RWPE2 (cell line): Measurements from ENCODE around the gene TAMALIN.
A peak's percentile ranks its signal among the peaks of the same experiment; 100 is the strongest.

Experiments
- ATAC-seq: fragments of 200-7000 bp; cut with Tn5 transposase; 3 replicates; pipeline ENCODE4 v1.9.1; 2021; ENCODE audit warnings: low read depth
- DNase-seq: peaks from one replicate; pipeline ENCODE4 v3.0.0-alpha.2; 2020; ENCODE audit warnings: low spot score
- H3K27ac ChIP-seq: fragments of 450-650 bp; 2 replicates; pipeline ENCODE4 v1.5.1; 2017; ENCODE audit warnings: mild to moderate bottlenecking; ENCODE audit not compliant: poor library complexity, severe bottlenecking
- H3K27me3 ChIP-seq: fragments of 250-450 bp; sonication (Bioruptor Pico); 2 replicates; pipeline ENCODE4 v1.5.1; 2021; ENCODE audit warnings: mild to moderate bottlenecking, moderate library complexity; ENCODE audit not compliant: insufficient read depth, poor library complexity, severe bottlenecking
- H3K36me3 ChIP-seq: fragments of 250-450 bp; sonication (Bioruptor Pico); 2 replicates; pipeline ENCODE4 v1.5.1; 2020; ENCODE audit warnings: low read depth, mild to moderate bottlenecking, moderate library complexity
- H3K4me1 ChIP-seq: fragments of 250-450 bp; sonication (Bioruptor Pico); 2 replicates; pipeline ENCODE4 v1.5.1; 2021; ENCODE audit warnings: mild to moderate bottlenecking, moderate library complexity; ENCODE audit not compliant: insufficient read depth, poor library complexity, severe bottlenecking
- H3K4me3 ChIP-seq: fragments of 250-450 bp; sonication (Bioruptor Pico); 2 replicates; pipeline ENCODE4 v1.5.1; 2021; ENCODE audit warnings: mild to moderate bottlenecking, moderate library complexity; ENCODE audit not compliant: severe bottlenecking
- H3K9me3 ChIP-seq: fragments of 250-450 bp; sonication (Bioruptor Pico); 2 replicates; pipeline ENCODE4 v1.5.1; 2021; ENCODE audit warnings: mild to moderate bottlenecking, moderate library complexity; ENCODE audit not compliant: severe bottlenecking
- TF ChIP-seq, protein P1 (sequence below): fragments of 450-650 bp; IDR thresholded peaks from one replicate; pipeline ENCODE4 v1.5.1; 2017; ENCODE audit warnings: mild to moderate bottlenecking, moderate library complexity; ENCODE audit not compliant: poor library complexity, severe bottlenecking

The TAMALIN gene

DNA sequence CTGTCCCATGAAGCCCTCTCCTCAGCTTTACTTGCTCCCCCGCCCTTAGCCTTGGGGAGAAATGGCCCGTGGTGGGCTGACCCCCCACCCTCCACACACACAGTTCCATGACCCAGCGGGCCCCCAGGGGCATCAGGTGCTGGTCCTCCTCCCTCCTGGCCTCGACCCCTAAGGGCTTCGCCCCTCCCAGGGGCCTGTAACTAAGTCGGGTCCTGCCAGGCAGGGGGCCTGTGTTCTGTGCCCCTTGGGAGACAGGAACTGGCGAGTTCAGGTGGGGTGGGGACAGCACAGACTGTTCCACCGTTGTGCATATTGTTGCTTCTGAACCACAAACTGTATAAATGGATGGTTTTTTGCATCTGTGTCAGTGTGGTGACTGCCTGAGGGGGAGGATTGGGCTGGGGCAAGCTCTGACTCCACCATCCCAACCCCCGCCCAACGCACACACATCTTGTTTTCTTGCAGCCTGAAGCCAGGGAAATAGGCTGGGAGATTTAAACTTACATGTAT is 8.8 kb downstream of the TAMALIN start:
- Histone ChIP-seq H3K4me3 (no peak overlapping the region), H3K27me3 (no peaks in the 10 kb centered on the region), H3K36me3 (no peaks in the 10 kb centered on the region), H3K27ac (no peak overlapping the region), H3K9me3 (no peaks in the 10 kb centered on the region), H3K4me1 (no peaks in the 10 kb centered on the region)
- no peak for DNase-seq
- no peak for ATAC-seq
- TF ChIP-seq, protein P1, sequence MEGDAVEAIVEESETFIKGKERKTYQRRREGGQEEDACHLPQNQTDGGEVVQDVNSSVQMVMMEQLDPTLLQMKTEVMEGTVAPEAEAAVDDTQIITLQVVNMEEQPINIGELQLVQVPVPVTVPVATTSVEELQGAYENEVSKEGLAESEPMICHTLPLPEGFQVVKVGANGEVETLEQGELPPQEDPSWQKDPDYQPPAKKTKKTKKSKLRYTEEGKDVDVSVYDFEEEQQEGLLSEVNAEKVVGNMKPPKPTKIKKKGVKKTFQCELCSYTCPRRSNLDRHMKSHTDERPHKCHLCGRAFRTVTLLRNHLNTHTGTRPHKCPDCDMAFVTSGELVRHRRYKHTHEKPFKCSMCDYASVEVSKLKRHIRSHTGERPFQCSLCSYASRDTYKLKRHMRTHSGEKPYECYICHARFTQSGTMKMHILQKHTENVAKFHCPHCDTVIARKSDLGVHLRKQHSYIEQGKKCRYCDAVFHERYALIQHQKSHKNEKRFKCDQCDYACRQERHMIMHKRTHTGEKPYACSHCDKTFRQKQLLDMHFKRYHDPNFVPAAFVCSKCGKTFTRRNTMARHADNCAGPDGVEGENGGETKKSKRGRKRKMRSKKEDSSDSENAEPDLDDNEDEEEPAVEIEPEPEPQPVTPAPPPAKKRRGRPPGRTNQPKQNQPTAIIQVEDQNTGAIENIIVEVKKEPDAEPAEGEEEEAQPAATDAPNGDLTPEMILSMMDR: no peak

DNA sequence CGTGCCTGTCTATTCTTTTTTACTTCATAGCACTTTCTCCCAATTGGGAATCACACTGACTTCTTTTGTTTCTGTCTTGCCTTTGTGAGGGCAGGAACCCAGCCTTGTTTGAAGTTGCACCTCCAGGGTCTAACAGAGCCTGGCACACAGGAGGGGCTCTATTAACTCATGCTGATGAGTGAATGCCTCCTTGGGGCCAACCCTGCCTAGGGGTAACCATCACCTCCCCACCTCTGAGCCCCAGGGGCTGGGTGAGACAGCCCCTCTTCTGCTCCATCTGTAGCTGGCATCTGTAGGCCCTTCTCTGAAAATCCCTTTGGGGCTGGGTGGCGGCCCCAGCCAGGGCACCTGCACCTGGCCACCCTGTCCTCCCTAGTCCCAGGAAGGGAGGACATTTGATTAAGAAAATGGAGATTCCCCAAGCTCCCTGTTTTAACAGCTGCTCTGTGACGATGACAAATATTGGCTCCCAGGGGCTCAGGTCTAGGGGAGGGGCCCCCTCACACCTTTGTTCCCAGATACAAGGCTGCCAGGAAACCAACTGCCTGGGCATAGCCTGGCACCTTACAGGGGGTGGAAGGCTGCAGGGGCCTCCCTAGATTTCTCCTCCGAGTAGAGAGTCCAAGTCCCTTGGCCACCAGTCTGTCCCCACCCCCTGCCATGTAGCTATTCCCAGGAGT is 11.8 kb downstream of the TAMALIN start:
- no peak overlapping the region for H3K27ac ChIP-seq
- TF ChIP-seq, protein P1: no peak
- no peaks in the 10 kb centered on the region for H3K9me3 ChIP-seq
- H3K36me3 ChIP-seq: no peaks in the 10 kb centered on the region
- no peaks in the 10 kb centered on the region for H3K27me3 ChIP-seq
- ATAC-seq (no peak), DNase-seq (no peak)
- H3K4me1 ChIP-seq: no peaks in the 10 kb centered on the region
- no peak overlapping the region for H3K4me3 ChIP-seq

DNA sequence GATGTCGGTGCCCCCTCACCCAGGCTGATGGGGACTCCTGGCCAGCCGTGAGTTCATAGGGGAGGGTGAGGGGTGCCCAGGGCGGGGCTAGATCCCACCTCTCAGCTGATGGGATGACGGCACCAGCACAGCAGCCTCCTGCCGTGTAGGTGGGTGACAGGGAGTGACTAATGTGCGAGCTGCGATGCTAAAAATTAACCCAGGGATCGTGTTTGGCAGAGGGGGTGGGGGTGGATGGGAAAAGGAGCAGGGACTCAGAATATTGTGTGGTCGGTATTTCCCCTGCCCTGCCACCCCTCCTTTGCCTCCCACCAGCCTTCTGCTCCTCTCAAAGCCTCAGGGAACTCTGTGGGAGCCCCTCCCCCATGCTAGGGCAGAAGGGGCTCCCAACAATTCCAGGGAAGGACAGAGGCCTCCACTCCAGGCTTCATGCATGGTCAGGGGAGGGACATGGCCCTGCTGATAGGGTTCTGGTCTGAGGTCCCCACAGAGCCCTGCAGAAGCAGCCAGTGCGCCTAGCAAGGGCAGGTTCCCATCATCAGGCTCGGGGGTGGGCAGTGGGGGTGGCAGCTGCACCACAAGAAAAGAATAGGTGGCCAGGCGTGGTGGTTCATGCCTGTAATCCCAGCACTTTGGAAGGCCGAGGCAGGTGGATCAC is 12.5 kb downstream of the TAMALIN start:
- no peak overlapping the region for H3K4me3 ChIP-seq
- no peaks in the 10 kb centered on the region for H3K4me1 ChIP-seq
- TF ChIP-seq, protein P1: no peak
- H3K36me3 ChIP-seq: no peaks in the 10 kb centered on the region
- H3K9me3 ChIP-seq: no peaks in the 10 kb centered on the region
- no peak for DNase-seq
- no peak for ATAC-seq
- H3K27ac ChIP-seq: no peak overlapping the region
- H3K27me3 ChIP-seq: no peaks in the 10 kb centered on the region

DNA sequence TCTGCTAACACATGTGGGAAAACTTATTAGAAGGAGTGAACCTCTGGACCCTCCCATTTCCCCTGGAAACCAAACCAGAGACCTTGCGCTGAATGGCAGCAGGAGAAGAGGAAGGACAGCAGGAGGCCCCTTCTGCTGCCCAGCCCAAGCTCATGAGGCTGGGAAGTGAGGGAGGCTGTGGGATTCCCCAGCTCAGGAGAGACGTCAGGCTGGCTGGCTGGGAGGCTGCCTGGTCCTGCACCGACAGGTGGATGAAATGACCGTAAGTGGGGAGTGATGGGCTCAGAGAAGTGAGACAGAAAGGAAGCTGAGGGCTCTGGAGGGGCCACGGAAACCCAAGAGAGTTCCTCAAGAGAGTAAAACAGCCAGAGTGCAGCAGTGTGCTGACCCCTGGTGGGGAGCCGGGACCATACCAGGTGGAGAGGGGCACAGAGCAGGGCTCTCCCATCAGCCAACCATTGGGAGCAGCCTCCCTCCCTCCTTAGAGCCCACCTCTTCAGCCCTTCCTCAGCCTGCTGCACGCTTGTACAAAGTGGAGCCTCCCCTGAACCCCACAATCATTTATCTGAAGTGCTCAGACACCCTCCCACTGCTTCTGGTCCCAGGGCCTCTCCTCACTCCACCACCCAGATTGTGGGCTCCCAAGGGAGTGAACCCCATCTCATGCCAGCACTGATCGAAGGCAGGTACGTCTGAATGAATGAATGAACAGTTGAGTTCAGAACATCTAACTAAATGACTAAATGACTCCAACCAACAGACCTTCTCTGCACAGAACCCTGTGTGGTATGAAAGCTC is 14.0 kb downstream of the TAMALIN start:
- Histone ChIP-seq H3K27me3 (no peaks in the 10 kb centered on the region), H3K4me3 (no peak overlapping the region), H3K9me3 (no peaks in the 10 kb centered on the region), H3K27ac (no peak overlapping the region), H3K4me1 (no peaks in the 10 kb centered on the region), H3K36me3 (no peaks in the 10 kb centered on the region)
- DNase-seq: no peak
- TF ChIP-seq, protein P1: peak; percentile 68
- peak; percentile 60 for ATAC-seq
